ENCODE measurements around the gene MTFMT.

Gene MTFMT

GRCh38 chr15:64981812-64982431 is 47.5 kb downstream of the MTFMT start:
- no peak for FAIRE-seq

- no peak for FAIRE-seq
These were observed 50.2 kb downstream of the MTFMT start for GRCh38 chr15:64979252-64979710.

DNA sequence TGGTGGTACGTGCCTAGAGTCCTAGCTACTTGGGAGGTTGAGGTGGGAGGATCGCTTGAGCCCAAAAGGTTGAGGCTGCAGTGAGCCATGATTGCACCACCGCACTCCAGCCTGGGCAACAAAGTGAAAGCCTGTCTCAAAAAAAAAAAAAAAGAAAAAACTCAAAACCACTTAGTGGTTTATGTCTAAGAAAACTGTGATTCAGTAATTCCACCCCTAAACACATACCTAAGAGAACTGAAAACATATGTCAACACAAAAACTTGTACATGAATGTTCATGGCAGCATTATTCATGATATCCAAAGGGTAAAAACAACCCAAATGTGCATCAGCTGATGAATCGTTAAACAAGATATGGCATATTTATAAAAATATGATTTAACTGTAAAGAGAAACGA is 54.0 kb downstream of the MTFMT start:
- no peak for FAIRE-seq

DNA sequence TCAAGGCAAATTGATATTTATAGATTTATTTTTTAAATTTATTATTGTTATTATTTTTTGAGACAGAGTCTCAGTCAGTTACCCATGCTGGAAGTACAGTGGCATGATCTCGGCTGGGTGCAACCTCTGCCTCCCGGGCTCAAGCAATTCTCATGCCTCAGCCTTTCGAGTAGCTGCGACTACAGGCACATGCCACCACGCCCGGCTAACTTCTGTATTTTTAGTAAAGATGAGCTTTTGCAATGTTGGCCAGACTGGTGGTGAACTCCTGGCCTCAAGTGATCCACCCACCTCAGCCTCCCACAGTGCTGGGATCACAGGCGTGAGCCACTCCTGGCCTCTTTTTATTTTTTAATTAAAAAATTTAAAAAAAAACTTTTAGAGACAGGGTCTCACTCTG is 58.7 kb downstream of the MTFMT start:
- no peak for FAIRE-seq

- no peak for FAIRE-seq
These were observed 60.0 kb downstream of the MTFMT start for GRCh38 chr15:64969401-64969800.

GRCh38 chr15:64961013-64961412 is 68.4 kb downstream of the MTFMT start:
- no peak for FAIRE-seq

DNA sequence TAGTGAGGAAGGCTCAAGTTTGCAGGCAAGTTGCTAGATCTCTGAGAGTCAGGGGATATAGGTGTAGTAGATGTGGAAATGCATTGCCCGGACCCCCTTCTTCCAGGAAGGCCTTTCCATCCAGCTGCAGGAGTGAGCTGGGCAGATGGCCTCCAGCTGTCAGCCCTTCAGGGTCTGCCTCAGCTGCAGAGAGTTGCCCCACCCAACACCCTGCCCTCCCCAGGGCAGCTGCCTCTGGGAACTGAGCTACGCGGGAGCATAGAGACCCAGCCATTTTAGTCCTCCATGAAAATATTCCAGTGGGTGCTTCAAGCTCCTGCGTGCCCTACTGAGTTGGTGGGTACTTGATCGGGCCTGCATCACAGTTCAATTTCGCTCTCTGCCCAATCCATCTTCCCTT is 69.3 kb downstream of the MTFMT start:
- FAIRE-seq = no peak

DNA sequence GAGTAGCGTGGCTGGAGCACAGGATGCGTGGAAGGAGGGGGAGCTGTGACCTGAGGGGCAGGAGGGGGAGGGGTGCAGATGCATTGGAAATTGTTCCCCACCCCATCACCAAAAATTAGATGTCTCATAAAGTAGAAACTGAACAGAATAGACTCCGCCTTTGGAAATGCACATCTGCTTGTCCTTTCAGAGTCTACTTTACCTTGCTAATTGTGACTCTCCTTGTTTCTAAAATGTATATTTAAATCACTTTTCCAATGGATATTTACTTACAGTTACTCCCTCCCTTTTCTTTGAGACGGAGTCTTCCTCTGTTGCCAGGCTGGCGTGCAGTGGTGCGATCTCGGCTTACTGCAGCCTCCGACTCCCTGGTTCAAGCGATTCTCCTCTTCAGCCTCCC is 70.3 kb downstream of the MTFMT start:
- FAIRE-seq = no peak

GRCh38 chr15:64954395-64954794 is 75.0 kb downstream of the MTFMT start:
- FAIRE-seq = no peak

DNA sequence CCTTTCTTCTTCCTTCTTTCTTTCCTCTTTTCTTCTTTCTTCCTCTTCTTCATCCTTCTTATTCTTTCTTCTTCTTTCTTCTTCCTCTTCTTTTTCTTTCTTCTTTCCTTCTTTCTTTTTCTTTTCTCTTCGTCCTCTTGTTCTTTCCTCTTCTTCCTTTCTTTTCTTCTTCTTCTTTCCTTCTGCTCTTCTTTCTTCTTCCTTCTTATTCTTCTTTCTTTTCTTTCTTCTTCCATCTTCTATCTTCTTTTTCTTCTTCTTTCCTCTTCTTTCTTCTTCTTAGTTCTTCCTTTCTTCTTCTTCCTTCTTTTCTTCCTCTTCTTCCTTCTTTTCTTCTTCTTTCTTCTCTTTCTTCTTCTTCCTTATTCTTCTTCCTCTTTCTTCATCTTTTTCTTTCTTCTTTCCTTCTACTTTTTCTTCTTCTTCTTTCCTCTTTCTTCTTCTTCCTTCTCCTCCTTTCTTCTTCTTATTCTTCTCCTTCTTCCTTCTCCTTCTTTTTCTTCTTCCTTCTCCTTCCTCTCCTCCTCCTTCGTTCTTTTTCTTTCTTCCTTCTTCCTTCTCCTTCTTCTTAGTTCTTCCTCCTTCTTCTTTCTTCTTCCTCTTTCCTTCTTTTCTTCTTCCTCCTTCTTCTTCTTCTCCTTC is 77.5 kb downstream of the MTFMT start:
- FAIRE-seq = no peak
